A549 (cell line): ENCODE results near the gene CD68. TPM values are rescaled to one million over a fixed set of nuclear protein-coding genes. Genes with fewer than 3 reads are reported as not detected.
A peak's percentile ranks its signal among the peaks of the same experiment; 100 is the strongest.

Experiments used
- ATAC-seq, 2 experiments: fragments of 200-7000 bp in 1 of 2; fragments of >200 bp in 1 of 2; cut with Nextera tagmentation in 1 of 2; cut with Tn5 transposase in 1 of 2; 3 replicates each; pipeline versions ENCODE4 v1.8.0 to v1.9.1; 2018 to 2020; ENCODE audit warnings: mild to moderate bottlenecking in 1 of 2, moderate library complexity in 1 of 2
- CTCF ChIA-PET: fragments of 300-600 bp; sonication (Branson Sonifier 250); formaldehyde crosslinking; extraction: SDS; loops from one replicate; lab custom pipeline; 2021; ENCODE audit warnings: antibody characterized with exemption, inconsistent platforms; lab: Yijun Ruan, JAX
- POLR2A ChIA-PET: fragments of 350-600 bp; formaldehyde crosslinking; extraction: SDS; loops from one replicate; lab custom pipeline; 2021; ENCODE audit warnings: antibody characterized with exemption, inconsistent platforms; lab: Yijun Ruan, JAX
- DNase-seq, 2 experiments: peaks; one replicate each; pipeline versions ENCODE4 v3.0.0 to v3.0.0-alpha.2; 2011 to 2016; ENCODE audit warnings: low read depth in 1 of 2, low spot score in 1 of 2
- FAIRE-seq: peaks from 2 replicates; lab custom pipeline; 2011; peaks lifted over from hg19 to GRCh38; lab: Jason Lieb, UNC
- H3K27ac ChIP-seq, 2 experiments: fragments of >200 bp; sonication (Bioruptor Twin); formaldehyde crosslinking; 3 replicates each; pipeline ENCODE4 v1.5.1; 2016 to 2017
- H3K4me1 ChIP-seq: fragments of >200 bp; sonication (Bioruptor Twin); formaldehyde crosslinking; 3 replicates; pipeline ENCODE4 v1.6.1; 2016
- H3K4me2 ChIP-seq: fragments of >200 bp; sonication (Bioruptor Twin); formaldehyde crosslinking; 3 replicates; pipeline ENCODE4 v1.6.1; 2016
- H3K4me3 ChIP-seq: fragments of >200 bp; sonication (Bioruptor Twin); formaldehyde crosslinking; 3 replicates; pipeline ENCODE4 v1.5.1; 2016
- H3K9me3 ChIP-seq: fragments of >200 bp; sonication (Bioruptor Twin); formaldehyde crosslinking; 3 replicates; pipeline ENCODE4 v1.6.1; 2016
- EHMT2 ChIP-seq: fragments of 200-600 bp; sonication (generic); IDR thresholded peaks from 2 replicates; pipeline ENCODE4 v1.6.1; 2016; ENCODE audit warnings: antibody characterized with exemption, low read depth, mild to moderate bottlenecking, moderate library complexity
- FOXS1 ChIP-seq: fragments of 250-450 bp; sonication (Bioruptor Pico); IDR thresholded peaks from 2 replicates; pipeline ENCODE4 v1.5.0; 2020; ENCODE audit warnings: mild to moderate bottlenecking, moderate library complexity
- HDAC2 ChIP-seq: fragments of 200-600 bp; sonication (generic); IDR thresholded peaks from 2 replicates; pipeline ENCODE4 v1.6.1; 2016
- HMGXB4 ChIP-seq: fragments of 250-450 bp; sonication (Bioruptor Pico); IDR thresholded peaks from 2 replicates; pipeline ENCODE4 v1.5.0; 2021; ENCODE audit warnings: mild to moderate bottlenecking, moderate library complexity, borderline replicate concordance
- HOXB13 ChIP-seq: fragments of 250-450 bp; sonication (Bioruptor Pico); IDR thresholded peaks from 2 replicates; pipeline ENCODE4 v1.5.0; 2020; ENCODE audit warnings: low read depth, mild to moderate bottlenecking, moderate library complexity
- MAZ ChIP-seq: fragments of 150-350 bp; IDR thresholded peaks from 2 replicates; pipeline ENCODE4 v1.6.1; 2014; ENCODE audit warnings: antibody characterized with exemption, low read depth, low read length, borderline replicate concordance
- NPAS2 ChIP-seq: fragments of 250-450 bp; sonication (Bioruptor Pico); IDR thresholded peaks from 2 replicates; pipeline ENCODE4 v1.8.0; 2022; ENCODE audit warnings: mild to moderate bottlenecking, moderate library complexity, borderline replicate concordance
- PBX3 ChIP-seq: IDR thresholded peaks from 2 replicates; pipeline ENCODE4 v1.6.1; 2012
- PHF8 ChIP-seq: fragments of 200-600 bp; sonication (generic); IDR thresholded peaks from 2 replicates; pipeline ENCODE4 v1.6.1; 2016; ENCODE audit warnings: low read depth, mild to moderate bottlenecking, antibody characterized with exemption, moderate library complexity, borderline replicate concordance
- POLR2A ChIP-seq: IDR thresholded peaks from 2 replicates; pipeline ENCODE4 v1.6.1; 2012; ENCODE audit warnings: mild to moderate bottlenecking, low read length
- POLR2AphosphoS2 ChIP-seq: conservative IDR thresholded peaks from 2 replicates; pipeline ENCODE4 v1.6.1; 2012; ENCODE audit warnings: low read length, improper control_type of control experiment, inconsistent platforms
- REST ChIP-seq: fragments of 200-600 bp; sonication (generic); IDR thresholded peaks from 2 replicates; pipeline ENCODE4 v1.6.1; 2016; ENCODE audit warnings: antibody characterized with exemption, mild to moderate bottlenecking, moderate library complexity
- RNF2 ChIP-seq: fragments of 200-600 bp; sonication (generic); IDR thresholded peaks from 2 replicates; pipeline ENCODE4 v1.6.1; 2016; ENCODE audit warnings: low read depth, mild to moderate bottlenecking, antibody characterized with exemption, moderate library complexity, borderline replicate concordance
- SMC3 ChIP-seq: fragments of >200 bp; sonication (Bioruptor Twin); formaldehyde crosslinking; IDR thresholded peaks from 3 replicates; pipeline ENCODE4 v1.6.1; 2018; ENCODE audit warnings: inconsistent platforms
- TFCP2L1 ChIP-seq: fragments of 250-450 bp; sonication (Bioruptor Pico); IDR thresholded peaks from 2 replicates; pipeline ENCODE4 v1.5.0; 2021; ENCODE audit warnings: mild to moderate bottlenecking
- WGBS: methylation state at CpG from one replicate; pipeline ENCODE4 v1.1.6; 2017; ENCODE audit errors: missing lambda C conversion rate; 5-methylcytosine and 5-hydroxymethylcytosine counted together
- polyA plus RNA-seq, 4 experiments: library from polyadenylated mRNA; depleted of rRNA in 3 of 4; stranded (reverse); fragments of >200 nt; fragmentation: RNase III in 1 of 4; extraction: RNeasy Plus Mini Kit Qiagen cat#74134 plus additional on column Dnase treatment in 1 of 4; gene quantifications; 2 replicates in 3 of 4; 3 replicates in 1 of 4; pipeline ENCODE4 v1.2.3, GENCODE V29; 2011 to 2017

Gene CD68
- polyA plus RNA-seq, 2 of the 4 experiments (the other 2 are of a cell fraction) = 9.8 to 17.7 TPM

- TF ChIP-seq REST = no peak
Measured at GRCh38 chr17:7556627-7557026, 22.8 kb upstream of the CD68 start (continued).

- Histone ChIP-seq H3K27ac (no peak overlapping the region), H3K9me3 (no peaks in the 10 kb centered on the region), H3K4me1 (peaks cover 32% of the 10 kb centered on the region), H3K4me3 (no peak overlapping the region), H3K4me2 (no peak overlapping the region)
- no peak for FAIRE-seq
- DNase-seq = no peak
- POLR2A ChIA-PET = interaction anchor here (1.1 kb wide), 1 partner anchor 130 kb away, joined by 3 read pairs; no protein-coding TSS in a partner anchor
- CTCF ChIA-PET = interaction anchor here (0.7 to 11.3 kb wide), 15 partner anchors 12 to 511 kb away, joined by 3 to 232 read pairs (median 4); partner anchors contain the start of genes SOX15, TMEM95 and TNFSF12
- TF ChIP-seq HOXB13 (CRISPR knock-in tag) = no peak
- no peak for ATAC-seq
- 86% methylated on average over 18 of the region's 19 CpGs for WGBS
Measured at GRCh38 chr17:7557147-7557764, 22.2 kb upstream of the CD68 start.

GRCh38 chr17:7557775-7558543 lies 21.5 kb upstream of the CD68 start:
- DNase-seq = peak in 1 of 2 experiments; percentile 50
- no peak for ATAC-seq
- WGBS = 54% methylated on average over 21 of the region's 21 CpGs
- CTCF ChIA-PET = interaction anchor here (0.8 to 11.3 kb wide), 13 partner anchors 12 to 512 kb away, joined by 3 to 232 read pairs (median 4); partner anchors contain the start of genes SOX15, TMEM95 and TNFSF12
- Histone ChIP-seq H3K4me3 (no peak overlapping the region), H3K27ac (peak overlapping the region; percentile 41 to 74; a peak in 5 of 6 replicates), H3K9me3 (no peaks in the 10 kb centered on the region), H3K4me1 (peaks cover 36% of the 10 kb centered on the region), H3K4me2 (peak overlapping the region; percentile 57)
- TF ChIP-seq PBX3 (no peak), TFCP2L1 (CRISPR knock-in tag) (no peak), SMC3 (no peak), POLR2A (no peak), HOXB13 (CRISPR knock-in tag) (no peak)
- no peak for FAIRE-seq
- POLR2A ChIA-PET = no interaction called here

- no peak within 1 kb of the TSS for H3K4me3 ChIP-seq
- no peaks in the 10 kb centered on the region for H3K9me3 ChIP-seq
- H3K4me1 ChIP-seq = peaks cover 44% of the 10 kb centered on the region
- H3K27ac ChIP-seq = peak within 1 kb of the TSS; percentile 41 to 74; a peak in 5 of 6 replicates
- ChIA-PET CTCF (interaction anchor here (0.6 to 11.3 kb wide), 8 partner anchors 14 to 513 kb away, joined by 3 to 232 read pairs (median 19); partner anchors contain the start of genes CHRNB1, TMEM95 and TNFSF12), POLR2A (no interaction called here)
- DNase-seq (no peak), FAIRE-seq (no peak), ATAC-seq (no peak)
- WGBS = 77% methylated on average over 15 of the region's 16 CpGs
- peak within 1 kb of the TSS; percentile 57 for H3K4me2 ChIP-seq
- TF ChIP-seq EHMT2 = no peak
- TF ChIP-seq FOXS1 (CRISPR knock-in tag) = no peak
- no peak for TF ChIP-seq HDAC2
- TF ChIP-seq REST = no peak
- no peak for TF ChIP-seq RNF2
- TF ChIP-seq NPAS2 = no peak
- no peak for TF ChIP-seq PHF8
- TF ChIP-seq POLR2AphosphoS2 = no peak
- no peak for TF ChIP-seq MAZ
- TF ChIP-seq HMGXB4 (CRISPR knock-in tag) = no peak
Measured at GRCh38 chr17:7558544-7559319, 20.7 kb upstream of the CD68 start, which contains the start of gene TNFSF13. Gene TNFSF13 (plus strand): TSS chr17:7558750. CDS start chr17:7559040, 290 bp downstream.
